Gastroesophageal sphincter (tissue), 4 donors: ENCODE results near the gene KRTAP10-7. TPM values are rescaled to one million over a fixed set of nuclear protein-coding genes. Genes with fewer than 3 reads are reported as not detected.
A peak's percentile ranks its signal among the peaks of the same experiment; 100 is the strongest.

Source experiments
- ATAC-seq: fragments of 150-250 bp; one replicate; pipeline ENCODE4 v1.9.1; 2016; ENCODE audit warnings: mild to moderate bottlenecking, moderate library complexity
- H3K27ac ChIP-seq, 4 donors: fragments of 200-600 bp; sonication (generic) in 3 of 4; 1 replicate in 3 of 4; 2 replicates in 1 of 4; pipeline ENCODE4 v1.5.1; 2016 to 2019
- H3K27me3 ChIP-seq: fragments of 200-600 bp; sonication (generic); one replicate; pipeline ENCODE4 v1.5.1; 2019
- H3K36me3 ChIP-seq, 2 donors: fragments of 200-600 bp; sonication (generic); one replicate each; pipeline ENCODE4 v1.5.1; 2019; ENCODE audit warnings: control low read depth in 1 of 2
- H3K4me1 ChIP-seq, 3 donors: fragments of 200-600 bp; sonication (generic); 1 replicate in 2 of 3; 2 replicates in 1 of 3; pipeline ENCODE4 v1.5.1; 2016 to 2019; ENCODE audit warnings: control low read depth in 2 of 3
- H3K4me3 ChIP-seq, 2 donors: fragments of 200-600 bp; sonication (generic); one replicate each; pipeline ENCODE4 v1.5.1; 2019; ENCODE audit warnings: mild to moderate bottlenecking in 1 of 2, moderate library complexity in 1 of 2
- H3K9me3 ChIP-seq, 3 donors: fragments of 200-600 bp; sonication (generic); one replicate each; pipeline ENCODE4 v1.5.1; 2017 to 2019; ENCODE audit warnings: control low read depth in 2 of 3
- CTCF ChIP-seq, 4 experiments: fragments of 200-600 bp in 2 of 4; fragments of 450-650 bp in 2 of 4; sonication (generic) in 1 of 4; IDR thresholded peaks; one replicate each; pipeline ENCODE4 v1.5.1; 2017 to 2019; ENCODE audit warnings: antibody characterized with exemption in 4 of 4, mild to moderate bottlenecking in 2 of 4, moderate library complexity in 2 of 4
- EP300 ChIP-seq: sonication (generic); formaldehyde crosslinking; IDR thresholded peaks from one replicate; pipeline ENCODE4 v1.6.1; 2017; ENCODE audit warnings: antibody characterized with exemption, mild to moderate bottlenecking
- POLR2A ChIP-seq, 2 donors: fragments of 450-650 bp; IDR thresholded peaks; one replicate each; pipeline ENCODE4 v1.6.1; 2017; ENCODE audit warnings: antibody characterized with exemption in 2 of 2, mild to moderate bottlenecking in 2 of 2, moderate library complexity in 1 of 2
- POLR2AphosphoS5 ChIP-seq: sonication (generic); formaldehyde crosslinking; IDR thresholded peaks from one replicate; pipeline ENCODE4 v1.6.1; 2017; ENCODE audit warnings: antibody characterized with exemption
- WGBS, 2 donors: methylation state at CpG; one replicate each; pipeline ENCODE4 v1.1.5; 2018; ENCODE audit warnings: low coverage in 1 of 2; 5-methylcytosine and 5-hydroxymethylcytosine counted together
- total RNA-seq, 4 donors: library from RNA; depleted of rRNA; stranded (reverse); fragments of >200 nt; gene quantifications; one replicate each; pipeline ENCODE4 v1.1.0, GENCODE V29; 2016

The KRTAP10-7 gene
- total RNA-seq, 4 donors from 2014 or later = not detected

- no peak for ATAC-seq
These were observed 16.7 kb downstream of the KRTAP10-7 start for GRCh38 chr21:44617071-44617501.

GRCh38 chr21:44618504-44618903 lies 18.1 kb downstream of the KRTAP10-7 start:
- WGBS, 2 donors = 8% methylated on average over 3 of the region's 4 CpGs; no CpG with 5 or more reads in 1 of the 2 donors
- Histone ChIP-seq H3K36me3 (no peaks in the 10 kb centered on the region), H3K4me1 (no peaks in the 10 kb centered on the region), H3K27ac (no peak overlapping the region), H3K27me3 (peaks cover 42% of the 10 kb centered on the region), H3K4me3 (no peak overlapping the region), H3K9me3 (peaks cover 0 to 30% (median 0%) of the 10 kb centered on the region in 3 donors)
- TF ChIP-seq EP300 (no peak), POLR2A (IDR thresholded peaks at IDR 0.05) (no peak), CTCF (IDR thresholded peaks at IDR 0.05) (no peak), POLR2AphosphoS5 (no peak)
- ATAC-seq = peak; percentile 31

More at GRCh38 chr21:44617071-44617501, 16.7 kb downstream of the KRTAP10-7 start:
- no CpG with 5 or more reads among the region's 8 CpGs for WGBS, 2 donors
- H3K4me1 ChIP-seq = no peaks in the 10 kb centered on the region
- peaks cover 56% of the 10 kb centered on the region for H3K27me3 ChIP-seq
- H3K4me3 ChIP-seq = no peak overlapping the region
- no peaks in the 10 kb centered on the region for H3K36me3 ChIP-seq
- TF ChIP-seq POLR2AphosphoS5 (no peak), EP300 (no peak), POLR2A (IDR thresholded peaks at IDR 0.05) (no peak), CTCF (IDR thresholded peaks at IDR 0.05) (no peak)
- no peak overlapping the region for H3K27ac ChIP-seq
- peaks cover 0 to 19% (median 0%) of the 10 kb centered on the region in 3 donors for H3K9me3 ChIP-seq

- Histone ChIP-seq H3K27ac (no peak overlapping the region), H3K9me3 (peaks cover 0 to 34% (median 0%) of the 10 kb centered on the region in 3 donors), H3K36me3 (no peaks in the 10 kb centered on the region), H3K4me1 (no peaks in the 10 kb centered on the region), H3K4me3 (no peak overlapping the region), H3K27me3 (peaks cover 38% of the 10 kb centered on the region)
- TF ChIP-seq EP300 (no peak), CTCF (IDR thresholded peaks at IDR 0.05) (no peak), POLR2A (IDR thresholded peaks at IDR 0.05) (no peak), POLR2AphosphoS5 (no peak)
- WGBS, 2 donors = 40 to 52% methylated on average over 2 to 3 of the region's 3 CpGs
- no peak for ATAC-seq
These were observed 18.5 kb downstream of the KRTAP10-7 start for GRCh38 chr21:44618909-44619308.

- Histone ChIP-seq H3K27me3 (peaks cover 28% of the 10 kb centered on the region), H3K36me3 (no peaks in the 10 kb centered on the region), H3K27ac (no peak overlapping the region), H3K4me3 (no peak overlapping the region), H3K4me1 (no peaks in the 10 kb centered on the region), H3K9me3 (peaks cover 0 to 43% (median 0%) of the 10 kb centered on the region in 3 donors)
- ATAC-seq = no peak
- TF ChIP-seq POLR2AphosphoS5 (no peak), POLR2A (IDR thresholded peaks at IDR 0.05) (no peak)
- WGBS, 2 donors = 83 to 88% methylated on average over 6 of the region's 6 CpGs
These were observed 19.5 kb downstream of the KRTAP10-7 start for GRCh38 chr21:44619886-44620285.

GRCh38 chr21:44623575-44623974 lies 23.2 kb downstream of the KRTAP10-7 start:
- H3K27me3 ChIP-seq = peaks cover 27% of the 10 kb centered on the region
- no peaks in the 10 kb centered on the region for H3K4me1 ChIP-seq
- H3K4me3 ChIP-seq = no peak overlapping the region
- no peaks in the 10 kb centered on the region for H3K36me3 ChIP-seq
- TF ChIP-seq CTCF (IDR thresholded peaks at IDR 0.05) (no peak), EP300 (no peak), POLR2A (IDR thresholded peaks at IDR 0.05) (no peak), POLR2AphosphoS5 (no peak)
- no peak for ATAC-seq
- no peak overlapping the region for H3K27ac ChIP-seq
- H3K9me3 ChIP-seq = peaks cover 0 to 46% (median 0%) of the 10 kb centered on the region in 3 donors
